NCI-H2171 (cell line): ENCODE measurements around the gene SMIM38.

Experiments
- DNase-seq: peaks from one replicate; lab custom pipeline; 2025; lab: John Stamatoyannopoulos, UW

The SMIM38 gene

DNA sequence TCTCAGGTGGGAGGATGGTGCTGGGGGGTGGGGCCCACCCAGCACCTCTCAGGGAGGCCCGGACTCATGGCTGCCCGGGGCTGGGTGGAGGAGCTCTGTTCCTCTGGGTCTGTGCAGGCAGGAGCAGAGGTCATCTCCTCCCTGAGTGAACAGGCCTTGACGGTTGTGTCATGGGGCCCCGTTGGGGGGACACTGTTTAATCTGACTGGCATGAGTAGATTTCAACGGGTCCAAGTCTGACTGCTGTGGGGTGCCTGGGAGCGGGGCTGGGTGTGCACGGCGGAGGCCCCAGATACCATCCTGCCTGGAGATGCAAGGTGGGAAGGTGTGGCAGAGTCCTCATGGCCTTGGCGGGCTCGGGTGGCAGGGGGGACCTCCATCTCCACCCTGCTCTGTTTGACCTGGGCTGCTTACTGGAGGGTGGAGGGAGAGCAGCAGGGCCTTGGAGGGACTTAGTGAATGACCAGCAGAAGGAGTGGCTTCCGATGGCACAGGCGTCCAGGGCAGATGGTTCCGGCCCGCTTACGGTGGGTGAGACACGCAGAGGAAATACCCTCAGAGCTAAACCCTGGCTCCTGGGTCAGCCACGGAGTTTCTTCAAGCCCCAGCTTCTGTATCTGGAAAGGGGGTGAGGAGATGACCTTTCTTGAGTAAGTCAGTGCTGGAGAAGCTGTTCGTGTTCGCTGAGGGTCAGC lies 48.7 kb downstream of the SMIM38 start:
- DNase-seq, result no peak

GRCh38 chr11:69204941-69205742 lies 49.4 kb downstream of the SMIM38 start:
- no peak for DNase-seq
